ENCODE data around the gene KDM4C.

KDM4C gene

GRCh38 chr9:6845128-6845826 lies 87.5 kb downstream of the KDM4C start:
- TF ChIP-seq, protein P1, sequence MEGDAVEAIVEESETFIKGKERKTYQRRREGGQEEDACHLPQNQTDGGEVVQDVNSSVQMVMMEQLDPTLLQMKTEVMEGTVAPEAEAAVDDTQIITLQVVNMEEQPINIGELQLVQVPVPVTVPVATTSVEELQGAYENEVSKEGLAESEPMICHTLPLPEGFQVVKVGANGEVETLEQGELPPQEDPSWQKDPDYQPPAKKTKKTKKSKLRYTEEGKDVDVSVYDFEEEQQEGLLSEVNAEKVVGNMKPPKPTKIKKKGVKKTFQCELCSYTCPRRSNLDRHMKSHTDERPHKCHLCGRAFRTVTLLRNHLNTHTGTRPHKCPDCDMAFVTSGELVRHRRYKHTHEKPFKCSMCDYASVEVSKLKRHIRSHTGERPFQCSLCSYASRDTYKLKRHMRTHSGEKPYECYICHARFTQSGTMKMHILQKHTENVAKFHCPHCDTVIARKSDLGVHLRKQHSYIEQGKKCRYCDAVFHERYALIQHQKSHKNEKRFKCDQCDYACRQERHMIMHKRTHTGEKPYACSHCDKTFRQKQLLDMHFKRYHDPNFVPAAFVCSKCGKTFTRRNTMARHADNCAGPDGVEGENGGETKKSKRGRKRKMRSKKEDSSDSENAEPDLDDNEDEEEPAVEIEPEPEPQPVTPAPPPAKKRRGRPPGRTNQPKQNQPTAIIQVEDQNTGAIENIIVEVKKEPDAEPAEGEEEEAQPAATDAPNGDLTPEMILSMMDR (IDR thresholded peaks at IDR 0.05; ENCODE audit: low read depth, low read length) = no peak
- DNase-seq (ENCODE audit: low read depth in 2 of 2) = no peak
- no peak overlapping the region for H3K4me3 ChIP-seq (replicated peaks in 1 of 2; ENCODE audit: low read depth in 2 of 2, low read length in 2 of 2)

- TF ChIP-seq, protein P1 (IDR thresholded peaks at IDR 0.05; ENCODE audit: low read depth, low read length) = no peak
- DNase-seq (ENCODE audit: low read depth in 2 of 2) = peak in 1 of 2 donors; percentile 29
- no peak overlapping the region for H3K4me3 ChIP-seq (replicated peaks in 1 of 2; ENCODE audit: low read depth in 2 of 2, low read length in 2 of 2)
Observed at GRCh38 chr9:6845880-6846279, 88.1 kb downstream of the KDM4C start.

GRCh38 chr9:6852243-6852963 lies 94.6 kb downstream of the KDM4C start:
- TF ChIP-seq, protein P1 (IDR thresholded peaks at IDR 0.05; ENCODE audit: low read depth, low read length) = no peak
- DNase-seq (ENCODE audit: low read depth in 2 of 2) = peak; percentile 50 to 70

GRCh38 chr9:6855860-6856259 lies 98.1 kb downstream of the KDM4C start:
- TF ChIP-seq, protein P1 (IDR thresholded peaks at IDR 0.05; ENCODE audit: low read depth, low read length) = no peak
- no peak overlapping the region for H3K4me3 ChIP-seq (replicated peaks in 1 of 2; ENCODE audit: low read depth in 2 of 2, low read length in 2 of 2)
- no peak for DNase-seq (ENCODE audit: low read depth in 2 of 2)

More at GRCh38 chr9:6852243-6852963, 94.6 kb downstream of the KDM4C start:
- H3K4me3 ChIP-seq (replicated peaks in 1 of 2; ENCODE audit: low read depth in 2 of 2, low read length in 2 of 2) = no peak overlapping the region

- no peak for DNase-seq (ENCODE audit: low read depth in 2 of 2)
- TF ChIP-seq, protein P1 (IDR thresholded peaks at IDR 0.05; ENCODE audit: low read depth, low read length) = no peak
- no peak overlapping the region for H3K4me3 ChIP-seq (replicated peaks in 1 of 2; ENCODE audit: low read depth in 2 of 2, low read length in 2 of 2)
Observed at GRCh38 chr9:6864102-6864501, 106.3 kb downstream of the KDM4C start.

DNA sequence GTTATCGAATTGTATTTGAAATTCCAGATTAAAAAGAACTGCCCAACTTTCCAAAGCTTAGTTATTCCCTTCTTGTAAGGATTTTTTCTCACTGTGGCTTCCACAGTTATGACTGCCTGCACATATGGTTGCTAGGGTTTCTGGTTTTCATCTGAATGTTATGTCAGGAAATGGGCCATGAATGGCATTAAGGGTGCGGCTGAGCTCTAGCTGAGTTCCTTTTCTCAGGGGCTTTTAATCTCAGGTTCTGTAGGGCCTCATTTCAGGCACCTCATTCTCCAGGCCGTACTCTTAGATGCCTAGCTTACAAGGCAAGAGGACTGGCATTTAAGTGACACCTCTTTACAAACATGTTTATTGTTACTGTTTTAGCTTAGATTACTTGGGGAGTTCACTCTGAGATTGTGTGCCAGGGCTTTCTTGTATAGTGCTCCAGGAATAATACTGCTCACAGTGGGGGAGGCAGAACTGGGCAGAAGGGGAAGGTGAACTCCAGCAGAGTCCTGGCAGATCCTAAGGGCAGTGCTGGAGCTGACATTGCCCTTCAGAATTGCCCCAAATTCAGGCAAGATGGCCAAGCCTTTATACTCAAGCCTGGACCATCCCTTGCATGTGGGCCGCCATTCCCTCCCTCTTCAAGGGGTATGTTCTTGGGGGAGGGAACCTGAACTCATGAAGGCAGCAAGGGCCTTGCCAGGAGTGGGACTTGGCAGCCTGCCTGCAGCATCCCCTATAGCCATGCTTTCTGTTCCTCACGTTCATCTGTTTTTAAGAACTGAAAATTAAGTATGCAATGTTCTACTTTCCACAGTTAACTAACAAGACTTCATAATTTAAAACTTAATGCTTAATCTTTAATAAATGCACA lies 111.5 kb downstream of the KDM4C start:
- no peak overlapping the region for H3K4me3 ChIP-seq (replicated peaks in 1 of 2; ENCODE audit: low read depth in 2 of 2, low read length in 2 of 2)
- TF ChIP-seq, protein P1 (IDR thresholded peaks at IDR 0.05; ENCODE audit: low read depth, low read length) = no peak

More for the DNA sequence above, 111.5 kb downstream of the KDM4C start:
- DNase-seq (ENCODE audit: low read depth in 2 of 2) = peak in 1 of 2 donors; percentile 37
